SHP77 treated with DMSO at 0.1 percent for 48 hours (cell line): ENCODE measurements around the gene HYAL2.
A peak's percentile ranks its signal among the peaks of the same experiment; 100 is the strongest.

ENCODE experiments used
- DNase-seq: peaks from one replicate; lab custom pipeline; 2025; lab: John Stamatoyannopoulos, UW

HYAL2 gene

DNA sequence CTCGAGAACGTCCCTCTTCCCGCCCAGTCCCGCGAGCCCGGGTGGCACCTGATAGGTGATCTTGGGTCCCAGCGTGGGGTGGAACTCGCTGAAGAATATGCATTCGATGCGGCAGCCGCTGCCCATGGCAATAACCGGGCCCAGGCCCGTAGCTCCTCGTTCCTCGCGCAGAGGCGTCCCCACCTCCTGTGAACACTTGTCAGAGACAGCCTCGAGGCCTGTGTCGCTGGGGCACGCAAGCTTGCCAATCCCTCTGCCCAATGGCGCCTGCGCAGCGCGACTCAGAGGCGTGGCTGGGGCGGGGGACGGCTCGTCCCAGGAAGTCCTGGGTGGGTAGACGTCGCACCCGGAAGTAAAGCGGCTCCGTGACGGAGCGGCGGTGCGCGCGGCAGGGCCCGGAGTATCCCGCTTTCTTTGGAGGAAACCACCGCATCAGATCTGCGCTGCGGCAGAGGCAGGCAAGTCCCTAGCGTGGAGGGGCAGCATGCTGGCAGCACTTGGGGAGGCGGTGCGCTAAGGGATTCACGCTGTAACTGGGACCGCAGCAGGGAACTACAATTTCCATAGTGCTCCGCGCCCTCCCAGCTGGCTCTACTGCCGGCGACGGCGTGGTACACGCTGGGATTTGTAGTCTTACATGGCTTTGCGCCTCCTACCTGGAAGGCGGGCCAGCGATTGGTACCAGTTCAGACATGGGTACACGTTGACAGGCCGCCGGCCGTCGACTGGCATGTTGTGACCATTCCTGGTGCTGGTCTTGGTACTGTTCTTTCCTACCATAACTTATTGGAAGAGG lies 28.2 kb upstream of the HYAL2 start, which contains the start of the genes CYB561D2 and NPRL2:
Gene CYB561D2, plus strand, starts transcription at position 336 of the 796 bp plus-strand sequence. CDS start 572 bp downstream, outside the sequence.
Gene NPRL2, minus strand, starts transcription at position 249 of the 796 bp plus-strand sequence. Its CDS starts 123 bp downstream, at position 126.
- peak; percentile 91 for DNase-seq

GRCh38 chr3:50350213-50350526 lies 27.6 kb upstream of the HYAL2 start:
- no peak for DNase-seq

DNA sequence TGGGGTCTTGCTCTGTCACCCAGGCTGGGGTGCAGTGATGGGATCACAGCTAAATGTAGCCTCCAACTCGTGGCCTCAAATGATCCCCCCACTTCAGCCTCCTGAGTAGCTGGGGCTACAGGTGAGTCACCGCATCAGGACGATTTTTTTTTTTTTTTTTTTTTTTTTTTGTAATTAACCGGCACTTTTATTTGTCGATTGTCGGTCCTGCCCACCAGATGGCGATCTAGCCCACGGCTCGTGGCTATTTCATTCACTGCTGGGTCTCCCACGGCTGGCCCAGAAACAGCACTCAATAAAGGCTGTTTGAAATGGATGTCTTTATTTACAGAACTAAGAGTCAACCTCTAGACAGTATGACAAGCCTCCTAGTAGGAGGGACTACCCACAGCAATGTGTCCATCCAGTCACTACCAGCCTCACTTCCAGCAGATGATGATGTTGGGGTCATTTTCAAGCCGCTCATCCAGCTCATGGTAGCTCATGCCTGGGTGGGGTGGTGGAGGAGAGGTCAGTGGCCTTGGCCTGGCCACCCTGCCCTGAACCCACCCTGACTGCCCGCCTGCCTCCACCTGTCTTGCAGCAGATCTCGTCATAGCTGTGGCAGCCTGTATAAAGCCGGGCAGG lies 24.8 kb upstream of the HYAL2 start:
- peak; percentile 49 for DNase-seq

DNA sequence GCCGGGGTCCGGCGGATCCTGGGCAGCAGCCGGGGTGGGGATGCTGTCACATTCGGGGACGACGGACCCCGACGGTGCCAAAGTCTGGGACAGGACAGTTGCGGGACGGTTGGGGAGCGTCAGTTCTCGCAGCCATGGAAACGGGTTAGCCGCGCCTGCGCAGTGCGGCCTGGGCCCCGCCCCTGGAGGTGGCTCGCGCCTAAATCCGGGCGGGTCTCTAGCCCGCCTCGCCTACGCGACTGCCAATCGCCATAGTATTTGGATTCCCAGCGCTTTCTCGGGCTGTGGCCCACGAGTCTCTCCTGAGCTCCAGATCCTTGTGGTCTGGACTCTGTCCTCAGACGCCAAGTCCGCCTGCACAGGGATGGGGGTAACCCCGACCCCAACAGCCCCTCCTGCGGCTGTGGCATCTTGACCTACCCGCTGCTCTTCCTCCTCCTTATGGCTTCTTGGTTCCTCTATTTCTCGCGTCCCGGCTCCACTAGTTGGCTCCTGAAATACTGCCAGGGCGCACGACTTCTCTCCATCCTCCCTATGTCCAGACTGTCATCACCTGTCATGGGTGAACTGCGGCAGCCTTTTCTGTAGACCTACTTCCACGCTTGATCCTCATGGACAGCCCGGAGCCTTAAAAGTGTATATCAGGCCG lies 23.2 kb upstream of the HYAL2 start, which contains the start of gene ZMYND10:
Gene ZMYND10, minus strand, starts transcription at position 147 of the 649 bp plus-strand sequence. CDS start 153 bp downstream, outside the sequence.
- DNase-seq = no peak

- no peak for DNase-seq
Observed at GRCh38 chr3:50345008-50345407, 22.5 kb upstream of the HYAL2 start.

DNA sequence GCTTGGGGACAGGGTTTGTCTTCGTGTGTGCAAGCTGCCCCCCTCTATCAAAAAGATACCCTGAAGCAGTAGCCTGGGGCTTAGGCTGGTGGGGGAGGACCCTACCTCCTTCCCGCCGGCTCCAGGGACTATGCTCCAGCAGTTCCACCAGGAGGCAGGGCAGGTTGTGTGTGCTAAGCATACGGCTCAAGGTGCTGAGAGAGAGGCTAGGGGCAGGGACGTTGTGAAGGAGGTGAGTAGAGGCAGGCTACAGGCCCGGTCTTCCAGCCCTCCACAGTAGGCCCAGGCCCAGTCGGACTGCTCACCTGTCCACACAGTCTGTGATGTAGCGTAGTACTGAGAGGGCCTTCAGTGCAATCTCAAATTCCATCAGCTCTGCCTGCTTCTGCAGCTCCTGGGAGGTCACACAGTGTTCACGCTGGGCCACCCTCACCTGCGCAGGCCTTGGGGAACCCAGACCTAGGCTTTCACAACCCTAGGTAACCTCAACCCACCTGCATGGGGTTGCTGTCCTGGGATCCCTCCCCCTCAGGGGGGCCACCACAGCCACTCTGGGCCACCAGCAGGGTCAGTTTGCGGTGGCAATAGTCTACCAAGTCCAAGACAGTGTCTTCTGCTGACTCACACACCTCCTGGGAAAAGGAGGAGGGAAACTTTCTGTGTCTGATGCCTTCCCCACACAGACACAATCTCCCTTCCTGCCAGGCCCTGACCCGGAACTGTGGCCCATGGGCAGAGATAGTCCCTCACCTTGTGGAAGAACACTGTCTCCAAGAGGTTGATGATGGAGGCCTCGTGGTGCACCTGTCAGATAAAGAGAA lies 20.5 kb upstream of the HYAL2 start:
- DNase-seq = no peak

DNA sequence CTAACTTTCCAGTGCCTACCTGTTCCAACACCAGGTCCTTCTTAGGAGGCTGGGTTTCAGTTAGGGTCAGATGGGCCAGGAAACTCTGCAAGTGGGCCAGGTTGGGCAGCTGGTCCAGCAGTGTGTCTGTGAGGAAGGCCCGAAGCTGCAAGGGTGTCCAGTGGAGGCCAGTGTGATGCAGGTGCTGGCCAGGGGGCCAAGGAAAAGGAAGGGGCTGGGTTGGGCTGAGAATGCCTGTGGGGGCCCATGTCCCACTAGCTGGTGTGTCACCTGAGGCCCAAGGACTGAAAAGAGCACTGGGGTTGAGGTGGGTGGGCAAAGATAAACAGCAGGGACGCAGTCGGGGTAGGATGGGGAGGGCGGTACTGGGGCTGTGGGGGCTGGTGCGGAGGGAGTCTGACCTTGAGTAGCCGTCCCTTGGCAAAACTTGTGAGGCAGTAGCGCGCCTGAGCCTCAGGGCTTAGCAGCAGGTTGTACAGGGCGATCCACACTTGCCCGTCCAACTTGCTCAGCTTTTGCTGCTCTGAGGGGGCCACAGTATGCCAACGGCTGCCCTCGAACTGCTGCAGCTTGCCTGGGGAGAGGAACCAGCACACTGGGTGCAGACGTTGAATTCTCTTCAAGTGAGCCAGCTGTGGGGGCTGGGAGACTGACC lies 19.6 kb upstream of the HYAL2 start:
- no peak for DNase-seq

DNA sequence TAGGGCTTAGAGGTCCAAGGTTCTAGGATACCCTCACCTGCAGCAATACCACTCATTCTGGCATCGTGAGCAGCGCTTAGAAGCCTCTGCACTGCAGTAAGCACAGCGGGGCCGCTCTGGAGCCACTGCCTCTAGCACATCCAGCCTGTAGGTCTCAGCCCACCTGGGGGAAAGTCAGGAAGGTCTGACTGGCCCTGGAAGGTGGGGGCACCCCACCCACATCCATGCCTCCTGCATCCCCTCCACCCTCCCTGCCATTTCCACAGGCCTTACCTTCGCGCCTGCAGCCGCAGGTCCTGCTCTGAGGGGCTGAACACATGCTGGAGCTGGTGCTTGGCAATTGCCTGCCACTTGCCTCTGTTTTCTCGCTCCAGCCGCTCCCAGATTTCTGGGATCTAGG lies 19.0 kb upstream of the HYAL2 start:
- no peak for DNase-seq

GRCh38 chr3:50340448-50341329 lies 18.1 kb upstream of the HYAL2 start, which contains the start of gene RASSF1:
RASSF1 (minus strand) TSS chr3:50340836; CDS start chr3:50340805, 31 bp downstream.
- no peak for DNase-seq

DNA sequence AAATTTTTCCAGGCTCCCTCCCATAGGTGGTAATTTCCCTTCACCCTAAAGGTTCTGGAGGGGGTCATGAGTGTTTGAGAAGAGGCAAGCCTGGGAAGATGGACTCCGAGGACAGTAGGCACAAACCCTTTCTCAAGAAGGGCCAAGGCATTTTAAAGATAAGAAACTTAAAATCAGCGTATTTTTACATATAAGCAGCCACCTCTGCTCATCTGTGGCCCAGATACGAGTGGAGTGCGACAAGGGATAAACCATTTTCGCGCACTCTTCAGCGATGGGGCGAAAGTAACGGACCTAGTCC lies 17.6 kb upstream of the HYAL2 start:
- no peak for DNase-seq

GRCh38 chr3:50339485-50340146 lies 17.1 kb upstream of the HYAL2 start:
- DNase-seq = no peak

DNA sequence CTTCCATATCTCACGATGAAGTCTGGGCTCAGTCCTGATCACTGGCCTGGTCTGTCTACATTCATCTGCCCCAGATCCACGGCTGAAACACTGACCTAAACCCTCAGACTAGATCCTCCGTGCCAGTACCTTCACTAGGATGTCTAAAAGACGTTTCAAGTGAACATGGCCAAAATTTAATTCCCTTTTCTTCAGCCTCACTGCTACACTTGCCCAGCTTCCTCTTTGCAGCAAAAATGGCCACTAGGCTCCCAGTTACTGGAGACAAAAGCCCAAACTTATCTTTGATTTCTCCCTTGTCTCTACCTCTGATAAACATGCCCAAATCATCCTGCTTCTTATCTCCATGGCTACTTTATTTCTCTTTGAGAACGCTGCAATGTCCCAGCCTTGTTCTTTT lies 16.4 kb upstream of the HYAL2 start:
- no peak for DNase-seq

- peak; percentile 94 for DNase-seq
Observed at GRCh38 chr3:50337175-50337861, 14.8 kb upstream of the HYAL2 start.

- no peak for DNase-seq
Observed at GRCh38 chr3:50336452-50337174, 14.1 kb upstream of the HYAL2 start.

GRCh38 chr3:50334339-50335075 lies 12.0 kb upstream of the HYAL2 start:
- DNase-seq = no peak

- no peak for DNase-seq
Observed at GRCh38 chr3:50333744-50334328, 11.3 kb upstream of the HYAL2 start.

- no peak for DNase-seq
Observed at GRCh38 chr3:50331364-50331907, 8.9 kb upstream of the HYAL2 start.
